HepG2 (cell line): ENCODE data around the gene TAOK3. TPM values are rescaled to one million over a fixed set of nuclear protein-coding genes. Genes with fewer than 3 reads are reported as not detected.

Source experiments
- DZIP1 ChIP-seq: sonication (generic); formaldehyde crosslinking; IDR thresholded peaks from 2 replicates; pipeline ENCODE4 v1.5.0; 2020; ENCODE audit warnings: mild to moderate bottlenecking, missing genetic modification reagents
- EP300 ChIP-seq, 3 experiments: sonication (generic) in 1 of 3; formaldehyde crosslinking in 1 of 3; IDR thresholded peaks; 2 replicates each; pipeline versions ENCODE4 v1.5.1 to v1.6.1; 2011 to 2020; ENCODE audit warnings: low read depth in 2 of 3, low read length in 2 of 3, borderline replicate concordance in 1 of 3, improper control_type of control experiment in 1 of 3, mild to moderate bottlenecking in 1 of 3, missing genetic modification reagents in 1 of 3, moderate library complexity in 1 of 3
- HMG20B ChIP-seq: conservative IDR thresholded peaks from 2 replicates; pipeline ENCODE4 v1.6.1; 2016; ENCODE audit warnings: missing genetic modification reagents, missing compliant biosample characterization
- MAFK ChIP-seq, 2 experiments: IDR thresholded peaks in 1 of 2; conservative IDR thresholded peaks in 1 of 2; 2 replicates each; pipeline ENCODE4 v1.6.1; 2011; ENCODE audit warnings: improper control_type of control experiment in 2 of 2, low read length in 2 of 2
- NFIB ChIP-seq: sonication (generic); formaldehyde crosslinking; IDR thresholded peaks from 2 replicates; pipeline ENCODE4 v1.9.0; 2021; ENCODE audit warnings: missing genetic modification reagents, mild to moderate bottlenecking, borderline replicate concordance
- PAX8 ChIP-seq: sonication (generic); formaldehyde crosslinking; IDR thresholded peaks from 2 replicates; pipeline ENCODE4 v1.8.0; 2022; ENCODE audit warnings: mild to moderate bottlenecking, missing genetic modification reagents, borderline replicate concordance
- RORA ChIP-seq: sonication (generic); formaldehyde crosslinking; IDR thresholded peaks from 2 replicates; pipeline ENCODE4 v1.5.0; 2020; ENCODE audit warnings: mild to moderate bottlenecking, missing genetic modification reagents, moderate library complexity
- SMARCE1 ChIP-seq: fragments of 450-650 bp; IDR thresholded peaks from 2 replicates; pipeline ENCODE4 v1.6.1; 2017; ENCODE audit warnings: borderline replicate concordance
- SNAPC2 ChIP-seq: sonication (generic); formaldehyde crosslinking; IDR thresholded peaks from 2 replicates; pipeline ENCODE4 v1.8.1; 2022; ENCODE audit warnings: mild to moderate bottlenecking, missing genetic modification reagents
- SP5 ChIP-seq: IDR thresholded peaks from 2 replicates; pipeline ENCODE4 v1.6.1; 2016; ENCODE audit warnings: low read depth, borderline replicate concordance
- TAF1 ChIP-seq: sonication (generic); formaldehyde crosslinking; IDR thresholded peaks from 2 replicates; pipeline ENCODE4 v1.4.0; 2020; ENCODE audit warnings: missing genetic modification reagents
- TFDP1 ChIP-seq: IDR thresholded peaks from 2 replicates; pipeline ENCODE4 v1.6.1; 2016; ENCODE audit warnings: missing compliant biosample characterization, missing genetic modification reagents, borderline replicate concordance
- TRAFD1 ChIP-seq: sonication (generic); formaldehyde crosslinking; IDR thresholded peaks from 2 replicates; pipeline ENCODE4 v1.5.1; 2020; ENCODE audit warnings: missing genetic modification reagents, mild to moderate bottlenecking, borderline replicate concordance
- U2AF1 ChIP-seq: fragments of 200-400 bp; formaldehyde crosslinking; optimal IDR thresholded peaks from 2 replicates; pipeline ENCODE3; 2017; ENCODE audit warnings: mild to moderate bottlenecking, low read depth, low read length
- ZFP41 ChIP-seq: sonication (generic); formaldehyde crosslinking; IDR thresholded peaks from 2 replicates; pipeline ENCODE4 v1.4.0; 2020; ENCODE audit warnings: mild to moderate bottlenecking, missing genetic modification reagents, borderline replicate concordance
- ZNF253 ChIP-seq: sonication (generic); formaldehyde crosslinking; IDR thresholded peaks from 2 replicates; pipeline ENCODE4 v1.8.0; 2022; ENCODE audit warnings: mild to moderate bottlenecking, missing genetic modification reagents, borderline replicate concordance
- ZNF280B ChIP-seq: sonication (generic); formaldehyde crosslinking; IDR thresholded peaks from 2 replicates; pipeline ENCODE4 v1.5.0; 2020; ENCODE audit warnings: missing genetic modification reagents, mild to moderate bottlenecking, borderline replicate concordance
- ZNF326 ChIP-seq: sonication (generic); formaldehyde crosslinking; IDR thresholded peaks from 2 replicates; pipeline ENCODE4 v1.4.0; 2020; ENCODE audit warnings: missing genetic modification reagents, borderline replicate concordance
- ZNF530 ChIP-seq: sonication (generic); formaldehyde crosslinking; IDR thresholded peaks from 2 replicates; pipeline ENCODE4 v1.5.0; 2020; ENCODE audit warnings: low read depth, mild to moderate bottlenecking, missing genetic modification reagents
- ZNF749 ChIP-seq: sonication (generic); formaldehyde crosslinking; IDR thresholded peaks from 2 replicates; pipeline ENCODE4 v1.8.0; 2022; ENCODE audit warnings: mild to moderate bottlenecking, missing genetic modification reagents, moderate library complexity, borderline replicate concordance
- polyA plus RNA-seq, 8 experiments: library from polyadenylated mRNA; depleted of rRNA in 3 of 8; stranded (reverse) in 7 of 8; unstranded in 1 of 8; fragments of >200 nt; fragmentation: Illumina TruSeq in 4 of 8; extraction: Trizol in 4 of 8; gene quantifications; 2 replicates each; pipeline versions ENCODE4 v1.2.1 to v1.2.3, GENCODE V29; 2011 to 2016; ENCODE audit warnings: low read depth in 4 of 8, missing spikeins in 1 of 8, mixed read lengths in 1 of 8; ENCODE audit not compliant: insufficient read depth in 1 of 8
- total RNA-seq, 5 experiments: library from RNA; depleted of rRNA; stranded (reverse); fragments of >200 nt; fragmentation: Illumina TruSeq; extraction: Trizol; gene quantifications; 2 replicates each; pipeline ENCODE4 v1.2.3, GENCODE V29; 2016; ENCODE audit warnings: low read depth in 1 of 5

TAOK3 gene
- total and polyA plus RNA-seq, 2 of the 13 experiments (the other 11 are each of a cell fraction or from before 2014, with no cell fraction given) = 10.4 to 12.3 TPM

GRCh38 chr12:118376089-118377020, 3.6 kb upstream of the TAOK3 start, which contains the start of gene SUDS3 (continued):
- TF ChIP-seq DZIP1 (no peak), NFIB (CRISPR knock-in tag) (no peak), SMARCE1 (no peak), EP300 (IDR thresholded peaks at IDR 0.05; ENCODE audit: low read depth in 2 of 2, low read length in 2 of 2) (0 out of 4 replicates have a peak, but pooled peaks of 1 of the 2 experiments have one; percentile 28), EP300 (CRISPR knock-in tag; IDR thresholded peaks at IDR 0.05; ENCODE audit: borderline replicate concordance) (peak; percentile 21; the same call in 1 of the 2 replicates), ZNF280B (CRISPR knock-in tag) (peak; percentile 66; the same call in 1 of the 2 replicates), ZNF530 (CRISPR knock-in tag) (no peak), SNAPC2 (CRISPR knock-in tag) (0 out of 2 replicates have a peak, but pooled peaks have one; percentile 51), U2AF1 (no peak), HMG20B (CRISPR knock-in tag) (no peak), ZNF749 (no peak; the same call in none of the 2 replicates), PAX8 (CRISPR knock-in tag) (0 out of 2 replicates have a peak, but pooled peaks have one; percentile 35), RORA (CRISPR knock-in tag) (no peak), MAFK (conservative IDR thresholded peaks at IDR 0.05 in 1 of 2, IDR thresholded peaks at IDR 0.05 in 1 of 2; ENCODE audit: low read length in 2 of 2) (no peak), ZNF326 (CRISPR knock-in tag) (no peak), TAF1 (CRISPR knock-in tag) (peak; percentile 63), SP5 (CRISPR knock-in tag) (peak; percentile 63), TRAFD1 (CRISPR knock-in tag) (no peak), ZFP41 (CRISPR knock-in tag) (no peak), TFDP1 (CRISPR knock-in tag) (peak; percentile 29; the same call in 1 of the 2 replicates), ZNF253 (CRISPR knock-in tag) (no peak)
